RWPE1 (cell line): ENCODE data around the gene NEK2.
"Not testable (repeated sequence)": the region's sequence is repeated elsewhere in the genome, so short reads cannot be mapped to it uniquely, and the experiment has no call there.

Experiments
- CTCF ChIA-PET: fragments of 350-600 bp; sonication (Branson Sonifier 250); formaldehyde crosslinking; extraction: SDS; loops from one replicate; lab custom pipeline; 2021; lab: Yijun Ruan, JAX
- POLR2A ChIA-PET: fragments of 400-600 bp; formaldehyde crosslinking; extraction: SDS; loops from one replicate; lab custom pipeline; 2020; ENCODE audit warnings: antibody characterized with exemption; ENCODE audit not compliant: low non-redundant PET; lab: Yijun Ruan, JAX
- DNase-seq: peaks from one replicate; pipeline ENCODE4 v3.0.0; 2012; ENCODE audit warnings: low spot score
- H3K27ac ChIP-seq: fragments of 450-650 bp; 2 replicates; pipeline ENCODE4 v1.5.1; 2017
- CTCF ChIP-seq: fragments of 450-650 bp; conservative IDR thresholded peaks from 2 replicates; pipeline ENCODE4 v1.5.1; 2017; ENCODE audit warnings: low read depth, mild to moderate bottlenecking

Gene NEK2

DNA sequence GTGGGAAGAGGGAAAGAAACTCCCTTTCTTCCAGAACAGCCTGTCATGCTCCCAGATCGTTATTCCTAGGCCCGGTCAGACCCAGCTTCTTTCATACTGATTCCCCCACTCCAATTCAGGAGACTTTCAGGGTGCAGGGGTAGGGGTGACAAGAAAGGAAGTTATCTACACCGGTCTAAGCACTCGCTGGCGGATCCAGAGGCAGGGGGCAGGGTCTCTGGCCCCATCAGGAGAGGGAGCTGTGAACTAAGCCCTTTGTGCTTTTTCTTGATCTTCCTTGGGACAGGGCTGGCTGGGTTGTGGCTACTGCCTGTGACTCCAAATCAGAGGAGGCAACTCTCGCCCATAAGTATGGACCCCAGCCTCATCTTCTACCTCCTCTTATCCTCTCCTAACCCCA is 44.3 kb downstream of the NEK2 start:
- CTCF ChIA-PET = interaction anchor here (0.8 kb wide), 1 partner anchor 11 kb away, joined by 3 read pairs; no protein-coding TSS in a partner anchor
- POLR2A ChIA-PET = no interaction called here

GRCh38 chr1:211630236-211631081 is 45.0 kb downstream of the NEK2 start:
- no peak overlapping the region for H3K27ac ChIP-seq
- no peak for TF ChIP-seq CTCF
- no peak for DNase-seq
- ChIA-PET CTCF (interaction anchor here (0.8 kb wide), 1 partner anchor 12 kb away, joined by 3 read pairs; no protein-coding TSS in a partner anchor), POLR2A (no interaction called here)

More for the DNA sequence above, 44.3 kb downstream of the NEK2 start:
- H3K27ac ChIP-seq = no peak overlapping the region
- no peak for DNase-seq
- no peak for TF ChIP-seq CTCF

GRCh38 chr1:211628417-211628816 is 47.0 kb downstream of the NEK2 start:
- no peak overlapping the region for H3K27ac ChIP-seq
- no peak for DNase-seq
- TF ChIP-seq CTCF = no peak
- ChIA-PET CTCF (interaction anchor here (0.5 kb wide), 2 partner anchors 16 to 27 kb away, joined by 3 read pairs; no protein-coding TSS in a partner anchor), POLR2A (no interaction called here)

- TF ChIP-seq CTCF = no peak
- no peak for DNase-seq
- no peak overlapping the region for H3K27ac ChIP-seq
- ChIA-PET POLR2A (no interaction called here), CTCF (no interaction called here)
These were observed 48.2 kb downstream of the NEK2 start for GRCh38 chr1:211627259-211627658.

GRCh38 chr1:211625866-211626265 is 49.6 kb downstream of the NEK2 start:
- CTCF ChIA-PET, POLR2A ChIA-PET, DNase-seq, H3K27ac ChIP-seq: not testable (repeated sequence)

DNA sequence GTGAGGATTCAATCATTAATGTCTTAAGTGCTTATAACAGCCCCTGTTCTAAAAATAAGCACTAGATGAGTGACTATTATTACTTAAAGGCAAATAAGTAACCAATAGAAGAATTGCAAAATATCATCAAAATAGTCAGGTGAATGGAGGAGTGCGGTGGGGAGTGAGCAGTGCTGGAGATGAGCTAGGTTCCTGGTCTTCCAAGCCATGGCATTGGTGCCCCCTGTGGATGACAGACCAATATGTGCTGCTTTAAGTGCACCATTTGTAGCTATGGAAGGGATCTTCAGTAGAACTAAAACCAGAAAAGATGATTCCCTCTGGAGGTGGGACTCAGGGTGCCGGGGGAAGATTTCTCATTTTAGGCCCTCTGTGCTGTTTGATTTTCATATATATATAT is 50.4 kb downstream of the NEK2 start:
- CTCF ChIA-PET = interaction anchor here (0.6 to 1.1 kb wide), 5 partner anchors 18 to 1172 kb away, joined by 3 to 4 read pairs (median 3); no protein-coding TSS in a partner anchor
- no peak overlapping the region for H3K27ac ChIP-seq
- POLR2A ChIA-PET = no interaction called here
- TF ChIP-seq CTCF = no peak
- peak; percentile 34 for DNase-seq

GRCh38 chr1:211623515-211623914 is 51.9 kb downstream of the NEK2 start:
- TF ChIP-seq CTCF = no peak
- no peak overlapping the region for H3K27ac ChIP-seq
- DNase-seq = no peak
- POLR2A ChIA-PET = no interaction called here
- CTCF ChIA-PET = interaction anchor here (0.5 kb wide), 1 partner anchor 41 kb away, joined by 3 read pairs; no protein-coding TSS in a partner anchor
